ENCODE results near the gene RASGRF1.

RASGRF1 gene

GRCh38 chr15:79067072-79067833 lies 23.3 kb downstream of the RASGRF1 start:
- in situ Hi-C loops (cut with MboI; ENCODE audit: low sequenced_read_pairs): no loop called here

GRCh38 chr15:79066391-79067071 lies 24.0 kb downstream of the RASGRF1 start:
- in situ Hi-C loops (cut with MboI; ENCODE audit: low sequenced_read_pairs): no loop called here

DNA sequence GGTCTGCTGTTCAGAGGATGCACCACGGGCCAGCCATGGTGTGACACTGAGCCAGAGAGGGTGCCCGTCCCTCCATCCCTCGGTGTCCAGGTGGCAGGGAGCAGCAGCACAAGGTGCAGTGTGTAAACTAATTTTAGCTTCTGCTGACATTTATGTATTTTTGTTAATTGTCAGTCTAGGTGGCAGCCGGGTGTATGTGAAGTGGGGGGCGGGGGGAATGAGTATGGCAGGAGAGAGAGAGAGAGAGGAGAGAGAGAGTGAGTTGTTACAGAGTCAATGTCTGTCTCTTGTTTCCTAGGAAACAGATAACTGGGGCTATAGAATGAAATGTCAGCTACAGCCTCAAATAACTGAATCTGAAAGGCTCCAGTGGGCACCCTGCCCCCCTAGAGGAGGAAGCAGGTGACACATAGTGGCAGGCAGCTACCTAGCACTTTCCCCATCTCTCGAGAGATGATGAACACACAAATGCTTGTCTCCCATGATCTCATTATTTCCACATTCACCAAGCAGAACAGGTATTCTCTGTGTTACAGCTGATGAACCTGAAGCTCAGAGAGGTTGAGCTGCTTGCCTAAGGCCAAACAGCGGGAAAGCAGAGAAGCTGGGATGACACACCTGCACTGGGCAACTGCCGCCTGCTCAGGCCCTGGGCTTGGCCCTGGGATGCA lies 24.7 kb downstream of the RASGRF1 start:
- in situ Hi-C loops (cut with MboI; ENCODE audit: low sequenced_read_pairs): no loop called here

DNA sequence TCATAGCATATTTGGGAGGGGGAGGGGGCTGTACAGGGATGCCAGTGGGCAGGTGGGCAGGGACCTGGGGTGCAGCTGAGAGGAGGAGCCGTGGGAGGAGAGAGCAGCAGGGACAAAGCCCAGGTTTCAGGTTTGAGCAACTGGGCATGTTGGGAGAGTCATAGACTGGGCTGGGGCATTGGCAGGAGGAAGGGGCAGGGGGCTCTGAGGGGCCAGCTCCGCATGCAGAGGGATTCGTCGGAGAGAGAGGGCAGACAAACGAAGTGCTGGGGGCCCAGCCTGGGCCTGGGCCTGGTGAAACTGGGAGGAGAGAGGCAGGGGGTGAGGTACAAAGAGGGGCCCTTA lies 25.2 kb downstream of the RASGRF1 start:
- in situ Hi-C loops (cut with MboI; ENCODE audit: low sequenced_read_pairs): no loop called here

DNA sequence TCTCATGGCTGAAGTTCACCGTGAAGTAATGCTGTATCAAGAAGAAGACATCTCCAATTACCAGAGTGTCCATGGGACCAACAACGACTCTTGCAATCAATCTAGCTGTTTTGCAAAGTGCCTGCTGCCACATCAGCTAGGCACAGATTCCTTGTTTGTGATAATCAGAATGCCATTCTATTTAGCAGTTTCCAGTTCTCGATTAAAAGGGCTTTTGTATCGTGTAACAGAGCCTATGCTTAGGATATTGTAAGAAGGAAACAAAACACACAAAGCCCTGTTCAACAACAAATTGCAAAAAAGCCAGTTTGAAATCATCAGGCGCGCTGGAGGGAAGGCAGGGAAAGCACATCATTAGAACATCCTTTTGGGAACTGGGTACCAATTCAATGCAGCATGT lies 26.1 kb downstream of the RASGRF1 start:
- in situ Hi-C loops (cut with MboI; ENCODE audit: low sequenced_read_pairs): no loop called here

DNA sequence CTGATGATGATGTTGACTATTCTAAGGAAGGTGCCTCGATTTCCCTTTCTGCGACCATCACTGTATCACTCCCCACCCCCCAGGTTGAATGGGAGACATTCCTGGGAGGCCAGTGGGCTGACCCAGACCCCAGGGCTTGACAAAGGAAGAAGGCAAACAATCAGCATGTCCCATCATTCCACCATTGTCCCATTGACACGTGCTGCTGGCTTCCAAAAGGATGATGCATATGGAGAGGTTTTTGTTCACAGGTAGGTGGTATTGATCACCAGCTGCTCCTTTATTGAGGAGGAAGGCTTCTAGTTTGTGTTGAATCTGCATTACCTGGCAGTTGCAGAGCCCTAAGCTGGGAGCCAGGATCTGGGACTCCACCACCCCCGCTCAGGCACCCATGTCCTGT lies 30.4 kb downstream of the RASGRF1 start:
- in situ Hi-C loops (cut with MboI; ENCODE audit: low sequenced_read_pairs): no loop called here

- in situ Hi-C loops (cut with MboI; ENCODE audit: low sequenced_read_pairs): no loop called here
These were observed 31.5 kb downstream of the RASGRF1 start for GRCh38 chr15:79059081-79059572.

DNA sequence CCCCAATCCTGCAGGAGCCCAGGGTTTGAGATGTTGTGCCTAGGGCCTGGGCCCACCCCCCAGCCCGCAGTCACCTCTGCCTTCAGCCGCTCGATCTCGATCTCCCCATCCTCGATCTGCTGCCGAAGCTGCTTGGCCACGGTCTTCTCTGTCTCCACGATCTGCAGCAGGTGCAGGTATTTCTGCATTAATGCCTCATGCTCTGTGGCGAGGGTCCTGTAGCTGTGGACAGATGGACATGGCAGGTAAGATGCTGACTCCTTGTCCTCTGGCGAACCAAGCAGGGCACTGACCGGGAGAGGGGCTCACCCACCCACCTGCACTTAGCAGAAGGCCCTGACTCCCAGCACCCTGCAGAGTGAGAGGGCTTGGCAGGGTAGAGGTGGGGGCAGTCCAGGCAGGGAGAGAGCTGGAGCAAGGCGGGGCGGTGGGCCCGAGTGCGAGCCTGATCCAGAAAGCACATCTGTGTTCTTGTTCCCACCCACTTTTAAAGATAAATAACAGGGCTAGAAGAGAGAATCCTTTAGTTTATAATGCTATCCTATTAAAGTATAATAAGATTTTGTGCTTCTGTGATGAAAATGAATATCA lies 32.2 kb downstream of the RASGRF1 start:
- in situ Hi-C loops (cut with MboI; ENCODE audit: low sequenced_read_pairs): no loop called here

GRCh38 chr15:79057050-79057449 lies 33.5 kb downstream of the RASGRF1 start:
- in situ Hi-C loops (cut with MboI; ENCODE audit: low sequenced_read_pairs): no loop called here

GRCh38 chr15:79054350-79054749 lies 36.2 kb downstream of the RASGRF1 start:
- in situ Hi-C loops (cut with MboI; ENCODE audit: low sequenced_read_pairs): no loop called here

GRCh38 chr15:79053894-79054293 lies 36.7 kb downstream of the RASGRF1 start:
- in situ Hi-C loops (cut with MboI; ENCODE audit: low sequenced_read_pairs): no loop called here

GRCh38 chr15:79051941-79052731 lies 38.4 kb downstream of the RASGRF1 start:
- in situ Hi-C loops (cut with MboI; ENCODE audit: low sequenced_read_pairs): no loop called here

DNA sequence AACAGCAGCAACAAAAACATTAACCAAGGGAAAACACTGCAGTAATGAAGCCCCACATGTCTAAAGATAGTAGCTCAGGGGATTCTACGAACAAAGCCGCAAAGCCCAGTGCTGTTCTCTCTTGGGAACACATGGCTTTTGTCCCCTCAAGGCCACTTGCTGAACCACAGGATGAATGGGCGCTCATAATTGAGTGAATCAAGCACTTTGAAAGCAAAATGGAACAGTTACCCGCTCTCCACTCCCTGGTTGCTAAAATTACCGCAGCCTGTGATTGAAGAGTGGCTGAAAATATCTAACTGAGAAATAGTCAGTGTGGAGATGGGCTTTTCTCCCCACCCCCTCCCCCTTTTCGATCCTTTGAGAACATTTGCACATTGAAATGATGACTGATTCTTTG lies 39.6 kb downstream of the RASGRF1 start:
- in situ Hi-C loops (cut with MboI; ENCODE audit: low sequenced_read_pairs): no loop called here

DNA sequence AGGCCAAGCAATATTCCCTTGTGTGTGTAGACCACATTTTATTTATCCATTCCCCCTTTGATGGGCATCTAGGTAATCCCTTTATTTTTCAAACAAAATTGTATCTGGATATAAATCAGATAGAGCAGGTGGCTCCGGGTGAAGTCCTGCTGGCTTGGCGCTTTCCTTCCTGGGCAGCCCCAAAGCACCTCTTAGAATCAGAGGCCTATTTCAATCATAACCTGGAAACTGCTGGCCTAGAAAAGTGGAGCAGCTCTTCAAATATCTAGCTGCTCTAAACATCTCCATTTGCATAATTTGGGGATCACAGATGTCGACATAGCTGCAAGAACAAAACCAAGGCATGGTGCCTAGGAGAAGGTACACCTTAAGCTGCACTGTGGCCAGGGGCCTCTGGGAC lies 40.2 kb downstream of the RASGRF1 start:
- in situ Hi-C loops (cut with MboI; ENCODE audit: low sequenced_read_pairs): no loop called here

GRCh38 chr15:79049416-79049815 lies 41.2 kb downstream of the RASGRF1 start:
- in situ Hi-C loops (cut with MboI; ENCODE audit: low sequenced_read_pairs): no loop called here

GRCh38 chr15:79047676-79048439 lies 42.7 kb downstream of the RASGRF1 start:
- in situ Hi-C loops (cut with MboI; ENCODE audit: low sequenced_read_pairs): no loop called here

GRCh38 chr15:79046691-79047404 lies 43.7 kb downstream of the RASGRF1 start:
- in situ Hi-C loops (cut with MboI; ENCODE audit: low sequenced_read_pairs): no loop called here

DNA sequence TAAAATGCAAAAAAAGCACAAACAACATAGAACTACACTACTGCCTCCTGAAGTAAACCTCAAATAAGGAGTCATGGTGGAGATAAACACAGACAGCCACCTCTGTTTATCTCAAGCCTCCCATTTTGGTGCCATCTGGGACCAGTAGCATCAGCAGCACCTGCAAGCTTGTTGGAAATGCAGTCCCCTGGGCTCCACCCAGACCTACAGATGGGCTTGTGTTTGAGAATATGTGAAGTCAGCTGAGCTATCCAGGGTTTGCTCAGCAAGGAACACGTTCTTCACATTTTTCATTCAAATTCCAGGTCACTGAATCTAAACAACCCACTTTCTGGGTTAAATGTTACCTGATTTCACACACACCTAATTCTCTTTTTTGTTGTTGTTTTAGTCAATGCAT lies 45.5 kb downstream of the RASGRF1 start:
- in situ Hi-C loops (cut with MboI; ENCODE audit: low sequenced_read_pairs): no loop called here

DNA sequence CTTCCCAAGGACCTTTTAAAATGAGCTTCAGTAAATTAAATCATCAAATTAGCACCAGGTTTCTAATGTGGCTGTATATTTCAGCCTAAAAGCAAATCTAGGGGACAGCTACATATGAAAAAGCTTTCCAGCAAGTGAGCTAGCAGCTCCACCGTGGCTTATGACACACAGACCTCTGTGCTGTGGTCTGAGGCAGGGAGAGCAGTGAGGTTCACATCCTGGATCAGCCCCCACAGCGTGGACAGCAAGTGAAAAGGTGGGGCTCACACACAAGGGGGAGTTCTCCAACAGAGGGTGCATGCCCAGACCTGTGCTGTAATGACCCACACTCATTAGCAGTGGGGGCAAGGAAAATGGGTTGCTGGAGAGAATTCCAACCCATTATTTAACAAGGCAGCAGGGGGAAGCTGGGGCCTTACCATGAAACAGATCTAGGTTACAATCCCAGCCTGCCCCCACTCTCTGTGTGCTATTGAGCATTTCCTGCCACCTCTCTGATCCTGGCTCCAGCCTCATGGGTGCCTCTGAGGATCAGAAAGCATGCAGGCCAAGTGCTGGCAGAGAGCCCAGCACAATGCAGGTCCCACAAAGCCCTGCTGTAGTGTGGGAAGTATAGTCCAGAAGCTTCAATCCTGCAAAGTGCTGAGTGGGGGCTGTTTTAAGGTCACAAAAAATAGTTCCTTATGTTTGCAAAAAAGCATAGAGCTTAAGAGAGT lies 48.2 kb downstream of the RASGRF1 start:
- in situ Hi-C loops (cut with MboI; ENCODE audit: low sequenced_read_pairs): no loop called here
